Measurements from ENCODE around the gene ENTPD3.
"Not testable (repeated sequence)": the region's sequence is repeated elsewhere in the genome, so short reads cannot be mapped to it uniquely, and the experiment has no call there.

ENTPD3 gene

DNA sequence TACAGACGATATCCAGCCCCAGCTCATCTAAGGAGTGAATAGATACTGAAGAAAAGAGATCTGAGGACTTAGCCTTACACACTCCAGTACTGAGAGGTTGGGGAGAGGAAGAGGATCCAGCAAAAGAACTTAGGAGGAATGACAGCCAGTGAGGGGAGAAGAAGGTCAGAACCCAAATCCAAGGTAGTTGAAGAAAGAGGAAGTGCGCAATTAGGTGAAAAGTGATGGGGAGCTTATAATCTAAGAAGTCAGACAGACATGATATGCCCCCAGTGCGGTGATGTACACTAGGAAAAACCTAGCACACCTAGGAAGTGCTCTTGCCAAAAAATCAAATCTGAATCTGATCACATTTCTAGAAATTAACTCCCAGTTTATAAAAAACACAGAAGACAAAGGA is 20.6 kb downstream of the ENTPD3 start:
- DNase-seq, result no peak

DNA sequence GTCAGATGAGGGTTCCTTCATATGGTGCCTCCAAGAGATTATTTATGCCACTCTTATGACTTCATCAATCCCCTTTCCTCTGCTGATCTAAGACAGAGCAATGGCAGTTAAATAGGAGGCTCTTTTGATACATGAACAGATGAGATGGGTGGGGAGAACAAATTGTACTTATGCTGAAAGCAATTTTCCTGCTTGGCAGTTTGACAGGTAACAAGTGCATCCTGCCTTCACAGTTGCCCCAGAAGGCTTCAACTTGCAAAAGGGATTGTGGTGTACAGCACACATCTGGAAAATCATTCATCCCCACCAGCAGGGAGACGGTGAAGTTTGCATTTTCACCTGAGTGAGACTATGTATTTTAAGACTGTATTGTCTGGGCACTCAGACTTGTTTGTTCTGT is 27.3 kb downstream of the ENTPD3 start:
- DNase-seq, result peak in 1 of 2 experiments; percentile 6

DNA sequence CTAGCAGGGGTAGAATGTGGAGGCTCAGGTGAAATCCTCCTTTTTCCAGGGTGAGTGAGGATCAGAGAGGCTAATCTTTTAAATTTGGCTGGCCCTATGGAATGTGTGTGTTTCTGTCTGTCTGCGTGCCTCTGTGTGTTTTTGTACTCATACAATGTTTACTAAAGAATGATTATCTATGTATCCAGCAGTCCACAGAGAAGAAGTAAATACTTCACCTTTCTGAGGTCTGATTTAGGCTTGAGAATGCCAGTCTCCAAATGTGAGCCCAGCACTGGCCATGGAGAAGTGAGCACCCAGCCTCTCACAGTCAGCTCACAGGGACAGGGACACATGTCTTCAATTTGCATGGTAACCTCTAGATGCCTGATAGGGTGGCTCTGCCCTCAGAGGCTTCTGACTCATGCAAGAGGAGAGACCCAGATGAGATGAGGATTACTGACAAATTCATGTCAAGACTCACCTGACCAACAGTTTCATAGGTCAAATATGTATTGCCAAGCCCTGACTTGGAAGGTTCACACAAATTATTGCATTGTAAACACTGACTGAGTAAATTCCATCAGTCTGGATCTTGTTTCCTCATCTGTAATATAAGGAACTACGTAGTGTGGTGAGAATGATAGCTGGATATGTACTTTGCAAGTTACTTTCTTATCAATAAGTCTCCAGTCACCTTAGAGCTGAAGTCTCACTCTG is 31.0 kb downstream of the ENTPD3 start:
- DNase-seq, result no peak

DNA sequence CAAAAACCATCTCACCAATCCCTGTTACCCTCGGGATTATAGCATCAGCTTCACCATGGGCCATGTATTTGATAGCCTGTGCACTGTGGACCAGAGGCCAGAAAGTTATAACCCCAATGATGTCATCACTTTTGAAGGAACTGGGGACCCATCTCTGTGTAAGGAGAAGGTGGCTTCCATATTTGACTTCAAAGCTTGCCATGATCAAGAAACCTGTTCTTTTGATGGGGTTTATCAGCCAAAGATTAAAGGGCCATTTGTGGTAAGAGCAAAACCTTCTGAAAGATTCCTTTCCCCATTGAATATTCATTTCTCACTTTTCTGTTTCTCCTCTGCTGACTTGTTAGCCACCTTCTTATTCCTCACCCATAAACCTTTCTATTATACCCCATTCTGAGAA is 35.9 kb downstream of the ENTPD3 start:
- DNase-seq, result no peak

DNA sequence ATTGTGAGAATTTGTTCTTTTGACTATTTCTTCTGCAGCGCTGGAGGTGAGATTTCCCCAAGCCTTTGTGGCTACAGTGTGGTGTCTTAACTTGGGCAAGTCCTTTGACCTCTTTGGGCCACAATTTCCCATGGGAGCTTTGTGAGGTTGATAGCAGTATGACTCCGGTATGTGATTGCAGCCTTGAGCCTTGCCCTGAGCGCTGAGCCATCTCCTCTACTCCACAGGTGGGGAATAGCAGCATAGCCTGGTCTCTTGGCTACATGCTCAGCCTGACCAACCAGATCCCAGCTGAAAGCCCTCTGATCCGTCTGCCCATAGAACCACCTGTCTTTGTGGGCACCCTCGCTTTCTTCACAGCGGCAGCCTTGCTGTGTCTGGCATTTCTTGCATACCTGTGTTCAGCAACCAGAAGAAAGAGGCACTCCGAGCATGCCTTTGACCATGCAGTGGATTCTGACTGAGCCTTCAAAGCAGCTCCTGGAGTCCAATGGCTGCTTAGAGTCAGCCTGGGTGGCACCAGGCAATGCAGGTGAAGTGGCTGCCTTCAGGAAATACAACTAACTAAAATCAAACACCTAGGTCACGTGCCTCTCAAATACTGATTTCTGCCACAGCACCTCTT is 40.2 kb downstream of the ENTPD3 start:
- DNase-seq, result no peak

DNA sequence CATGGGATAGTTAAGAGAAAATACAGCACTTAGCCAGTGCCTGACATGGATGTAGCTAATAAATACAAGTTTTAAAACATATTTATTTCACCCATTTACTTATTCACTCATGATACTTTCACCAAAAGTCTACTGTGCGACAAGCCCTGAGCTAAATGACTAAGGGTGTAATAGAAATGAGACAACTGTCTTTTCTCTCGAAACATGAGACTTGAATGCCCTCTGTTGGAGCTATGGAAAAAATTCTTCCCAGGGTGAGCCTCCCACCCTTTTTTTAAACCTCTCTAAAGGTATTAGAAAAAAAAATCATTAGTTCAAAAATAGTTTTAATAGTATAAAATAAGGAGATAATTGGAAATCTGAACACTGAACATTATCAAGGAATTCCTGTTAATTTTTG is 45.8 kb downstream of the ENTPD3 start:
- no peak for DNase-seq

DNA sequence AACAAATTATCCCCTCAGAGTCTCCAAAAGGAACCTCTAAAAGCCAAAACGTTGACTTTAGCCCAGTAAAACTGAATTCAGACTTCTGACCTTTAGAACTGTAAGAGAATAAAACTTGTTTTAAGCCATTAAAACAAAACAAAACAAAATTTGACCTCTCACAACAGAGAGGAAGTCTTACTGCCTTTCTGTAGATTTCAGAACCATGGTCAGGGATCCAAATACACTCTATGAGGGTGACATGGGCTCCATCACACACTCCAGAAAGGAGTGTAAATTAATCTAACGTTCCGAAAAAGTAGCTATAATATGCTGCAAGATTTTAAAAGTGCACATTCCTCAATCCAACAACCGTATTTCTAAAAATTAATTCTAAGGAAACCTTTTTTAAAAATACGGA is 50.9 kb downstream of the ENTPD3 start:
- DNase-seq, result no peak

DNA sequence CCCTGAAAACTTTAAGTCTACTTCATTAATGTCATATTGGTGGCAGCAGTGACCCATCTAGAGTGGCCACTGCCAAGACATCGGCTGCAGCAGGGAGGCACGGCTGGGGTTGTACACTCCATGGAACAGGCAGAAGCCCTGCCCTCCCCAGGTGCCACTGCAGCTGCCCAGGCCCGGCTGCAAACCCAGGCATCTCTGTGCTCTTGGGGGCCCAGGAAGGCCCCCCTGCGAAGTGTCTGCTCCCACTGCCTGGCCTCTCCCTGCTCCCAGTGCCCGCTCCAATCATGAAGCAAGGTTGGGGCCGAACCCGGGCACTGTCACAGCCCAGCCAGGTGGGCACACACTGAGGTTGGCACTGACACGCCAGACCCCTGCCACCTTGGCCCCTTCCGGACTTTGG is 58.1 kb downstream of the ENTPD3 start:
- no peak for DNase-seq

DNA sequence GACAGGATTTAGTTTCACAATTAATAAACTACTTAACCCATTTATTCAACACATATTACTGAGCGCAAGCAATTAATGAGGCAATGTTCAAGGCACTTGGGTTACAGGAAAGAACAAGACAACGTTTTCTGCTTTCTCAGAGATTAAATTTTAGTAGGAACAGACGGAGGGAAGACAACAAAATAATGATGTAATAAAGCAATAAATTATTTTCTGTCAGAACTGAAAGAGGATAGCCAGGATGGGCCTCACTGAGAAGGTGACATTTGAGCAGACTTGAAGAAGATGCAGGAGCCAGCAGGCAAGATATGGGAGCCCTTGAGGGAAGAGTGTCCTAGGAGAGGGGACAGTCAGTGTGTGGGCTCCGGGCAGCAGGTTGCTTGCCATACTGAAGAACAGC is 58.9 kb downstream of the ENTPD3 start:
- DNase-seq, result no peak

DNA sequence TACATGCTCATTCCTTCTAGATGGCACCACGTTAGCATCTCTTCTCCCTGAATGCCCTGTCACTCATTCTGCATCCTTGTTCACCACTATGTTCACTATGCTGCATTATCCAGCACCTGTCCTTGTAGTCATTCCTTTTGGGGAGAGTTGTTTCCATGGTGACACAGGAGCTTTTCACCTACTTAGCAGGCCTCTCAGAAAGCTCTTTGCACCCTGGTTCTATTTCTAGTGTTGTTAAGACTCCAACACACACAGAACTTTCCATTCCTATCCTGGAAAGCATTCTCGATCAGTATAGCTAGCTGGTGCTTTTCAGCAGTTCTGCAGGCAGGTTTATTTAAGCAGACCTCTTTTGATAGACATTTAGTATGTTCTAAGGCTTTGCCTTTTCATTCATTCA is 63.5 kb downstream of the ENTPD3 start:
- no peak for DNase-seq

DNA sequence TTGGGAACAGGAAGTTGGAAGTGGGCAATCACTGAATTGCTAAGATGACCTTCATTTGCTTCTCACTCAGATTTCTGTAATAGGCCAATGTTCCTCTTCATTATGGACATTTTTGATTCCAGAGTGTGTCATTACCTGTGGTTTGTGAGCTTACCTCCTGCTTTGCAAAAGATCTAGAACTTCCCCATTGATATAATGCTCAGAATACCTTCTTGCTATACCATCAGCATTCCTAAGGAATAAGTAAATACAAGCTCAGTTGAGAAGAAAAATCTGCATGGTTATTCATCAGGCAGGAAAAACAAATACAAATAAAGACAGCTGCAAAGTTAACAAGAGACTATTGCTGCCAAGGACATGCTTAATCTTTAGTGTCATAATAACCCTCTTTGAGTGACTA is 64.6 kb downstream of the ENTPD3 start:
- no peak for DNase-seq

DNA sequence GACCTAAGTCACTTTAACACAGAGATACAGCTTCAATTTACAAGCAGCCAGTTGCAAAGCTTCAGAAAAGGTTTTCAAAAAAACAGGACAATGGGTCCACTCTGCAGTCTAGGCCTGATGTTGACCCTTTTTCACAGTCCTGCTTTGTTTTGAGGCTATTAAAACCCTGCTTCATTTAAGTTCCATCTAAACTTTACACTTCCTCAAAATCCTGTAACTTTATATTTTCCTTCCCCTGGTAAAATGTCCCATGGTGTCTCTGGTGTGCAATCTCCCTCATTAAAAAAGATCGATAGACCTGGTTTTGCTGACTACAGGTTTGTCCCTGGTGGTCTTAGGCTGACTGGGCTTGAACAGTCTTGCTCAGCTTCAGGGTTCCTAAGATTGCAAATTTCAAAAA is 65.1 kb downstream of the ENTPD3 start:
- DNase-seq, result no peak

DNA sequence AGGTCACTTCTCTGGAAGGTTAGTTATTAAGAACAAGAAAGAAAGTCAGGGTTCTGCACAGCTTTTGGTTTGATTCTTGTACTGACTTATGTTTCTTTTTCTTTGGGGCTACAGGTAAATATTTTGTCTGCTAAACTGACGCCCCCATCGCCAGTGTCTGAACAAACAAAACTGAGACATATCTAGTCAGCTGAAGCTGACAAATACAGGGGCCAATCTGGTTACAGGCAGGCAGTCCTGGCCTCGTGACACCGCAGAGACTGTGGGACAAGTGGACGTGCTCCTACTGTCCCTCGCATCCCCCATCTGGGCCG is 65.5 kb downstream of the ENTPD3 start:
- DNase-seq, result no peak

DNA sequence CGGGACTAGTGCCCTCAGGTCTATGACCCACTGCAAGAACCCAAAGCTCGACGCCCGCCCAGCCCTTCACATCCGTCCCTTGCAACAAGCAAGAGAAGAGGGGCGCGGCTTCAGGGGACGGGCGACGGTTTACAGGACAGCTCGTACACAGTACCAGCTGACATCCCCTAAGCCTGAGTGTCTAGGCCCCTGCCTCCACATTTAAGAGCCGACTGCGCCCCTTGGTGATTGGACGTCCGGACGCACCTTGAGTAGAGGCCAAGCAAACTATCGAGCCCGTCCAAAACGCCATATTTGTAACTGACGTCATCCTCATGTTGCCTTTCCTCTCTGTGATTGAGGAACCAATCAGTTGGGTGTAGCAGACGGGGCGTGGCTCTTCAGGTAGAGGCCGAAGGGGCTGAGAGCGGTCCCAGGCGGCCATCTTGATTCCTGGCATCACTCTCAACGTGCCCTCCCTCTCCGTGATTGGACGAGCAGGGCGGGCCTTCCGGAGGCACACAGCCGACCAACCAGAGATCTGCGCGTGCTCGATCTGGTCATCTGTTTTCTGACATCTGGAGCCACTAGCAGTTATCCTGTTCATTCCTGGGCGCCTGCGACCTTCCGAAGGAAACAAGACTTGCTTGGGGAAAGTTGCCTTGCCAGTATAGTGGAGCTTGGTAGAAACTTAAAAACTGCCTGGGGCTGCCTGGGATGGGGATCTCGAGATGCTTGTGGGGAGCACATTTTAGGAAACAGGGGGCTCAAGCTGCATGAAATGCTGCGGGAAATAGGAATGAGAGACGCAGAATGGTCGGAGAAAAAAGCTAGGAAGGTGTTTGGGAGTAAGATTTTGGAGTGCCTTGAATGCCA is 66.1 kb downstream of the ENTPD3 start:
- DNase-seq, result peak; percentile 79 to 92

DNA sequence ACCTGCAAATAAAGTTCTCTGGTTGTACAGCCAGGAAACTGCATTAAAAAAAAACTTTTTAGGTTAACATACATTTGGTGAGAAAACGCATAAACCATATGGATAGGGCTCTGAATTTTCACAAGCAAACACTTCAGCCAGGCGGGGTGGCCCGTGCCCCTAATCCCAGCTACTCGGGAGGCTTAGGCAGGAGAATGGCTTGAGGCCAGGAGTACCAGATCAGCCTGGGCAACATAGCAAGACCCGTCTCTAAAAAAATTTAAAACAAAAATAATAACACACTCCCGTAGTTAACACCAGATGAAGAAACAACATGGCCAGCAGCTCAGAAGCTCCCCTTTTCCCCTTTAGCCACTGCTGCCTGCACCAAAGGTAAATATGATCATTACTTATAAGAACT is 66.9 kb downstream of the ENTPD3 start:
- no peak for DNase-seq

DNA sequence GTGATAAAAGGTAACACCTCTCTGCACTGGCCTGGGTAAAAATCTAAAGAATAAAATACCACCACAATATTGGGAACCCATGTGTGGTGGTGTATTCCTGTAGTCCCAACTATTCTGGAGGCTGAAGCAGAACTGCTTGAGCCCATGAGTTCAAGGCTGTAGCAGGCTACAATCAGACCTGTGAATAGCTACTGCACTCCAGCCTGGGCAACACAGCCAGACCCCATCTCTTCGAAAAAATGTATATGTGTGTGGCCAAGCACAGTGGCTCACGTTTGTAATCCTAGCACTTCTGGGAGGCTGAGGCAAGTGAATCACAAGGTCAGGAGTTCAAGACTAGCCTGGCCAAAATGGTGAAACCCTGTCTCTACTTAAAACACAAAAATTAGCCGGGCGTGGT is 68.3 kb downstream of the ENTPD3 start:
- no peak for DNase-seq

DNA sequence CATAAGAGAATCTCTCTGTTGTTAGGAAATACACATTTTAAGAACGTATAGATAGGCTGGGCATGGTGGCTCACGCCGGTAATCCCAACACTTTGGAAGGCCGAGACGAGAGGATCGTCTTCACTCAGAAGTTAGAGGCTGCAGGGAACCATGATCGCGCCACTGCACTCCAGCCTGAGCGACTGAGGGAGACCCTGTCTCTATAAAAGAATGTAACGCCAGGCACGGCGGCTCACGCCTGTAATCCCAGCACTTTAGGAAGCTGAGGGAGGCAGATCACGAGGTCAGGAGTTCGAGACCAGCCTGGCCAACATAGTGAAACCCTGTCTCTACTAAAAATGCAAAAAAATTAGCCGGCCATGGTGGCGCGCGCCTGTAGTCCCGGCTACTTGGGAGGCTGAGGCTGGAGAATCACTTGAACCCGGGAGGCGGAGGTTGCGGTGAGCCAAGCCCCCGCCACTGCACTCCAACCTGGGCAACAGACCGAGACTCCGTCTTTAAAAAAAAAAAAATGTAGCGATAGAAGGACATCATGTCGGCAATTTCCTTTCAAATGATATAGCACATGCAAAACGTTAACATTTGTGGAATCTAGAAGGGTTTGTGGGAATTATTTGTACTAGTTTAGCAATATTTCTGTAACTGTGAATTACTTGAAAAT is 69.4 kb downstream of the ENTPD3 start:
- DNase-seq, result no peak

DNA sequence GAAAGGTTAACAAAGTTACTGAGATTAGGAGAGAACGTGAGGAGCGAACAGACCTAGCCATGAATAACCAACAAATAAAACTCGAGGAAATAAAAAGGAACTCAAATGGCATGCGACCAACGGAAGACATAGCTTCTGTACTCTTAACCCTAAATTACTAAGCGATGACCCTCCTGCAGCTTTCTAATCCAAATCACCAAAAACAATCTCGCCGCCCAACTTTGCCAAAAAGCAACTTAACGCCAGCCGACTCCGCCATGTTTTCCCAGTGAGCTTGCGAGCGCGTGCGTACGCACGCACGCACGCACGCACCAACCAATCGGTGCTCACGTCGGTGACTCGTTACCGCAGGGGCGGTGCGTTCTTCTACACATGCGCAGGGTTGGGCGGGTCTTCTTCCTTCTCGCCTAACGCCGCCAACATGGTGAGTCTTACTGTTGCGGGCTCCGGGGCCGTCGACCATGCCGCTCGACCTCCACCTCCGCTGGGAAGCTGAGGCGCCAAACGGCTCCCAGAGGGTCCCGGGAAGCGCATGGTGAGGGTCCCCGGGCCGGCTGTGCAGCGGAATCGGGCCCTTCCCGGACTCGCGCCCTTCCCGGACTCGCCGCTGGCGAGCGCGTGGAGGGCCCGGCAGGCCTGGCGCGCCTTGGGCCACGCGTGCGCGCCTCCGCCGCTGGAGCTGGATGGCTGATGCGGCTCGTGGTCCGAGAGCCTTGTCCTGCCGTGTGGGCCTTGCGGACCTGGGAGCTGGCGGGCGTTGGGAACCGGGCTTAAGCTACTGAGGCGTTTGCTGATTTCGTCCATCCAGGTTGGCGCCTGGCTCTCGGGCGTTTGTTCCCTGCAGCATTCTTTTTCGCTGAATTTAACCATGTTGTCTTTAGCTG is 70.2 kb downstream of the ENTPD3 start, which contains the start of gene RPL14:
RPL14 (plus strand) TSS at position 400 of the 884 bp plus-strand sequence; CDS start at position 533, 133 bp downstream.
- DNase-seq, result peak; percentile 69 to 84

DNA sequence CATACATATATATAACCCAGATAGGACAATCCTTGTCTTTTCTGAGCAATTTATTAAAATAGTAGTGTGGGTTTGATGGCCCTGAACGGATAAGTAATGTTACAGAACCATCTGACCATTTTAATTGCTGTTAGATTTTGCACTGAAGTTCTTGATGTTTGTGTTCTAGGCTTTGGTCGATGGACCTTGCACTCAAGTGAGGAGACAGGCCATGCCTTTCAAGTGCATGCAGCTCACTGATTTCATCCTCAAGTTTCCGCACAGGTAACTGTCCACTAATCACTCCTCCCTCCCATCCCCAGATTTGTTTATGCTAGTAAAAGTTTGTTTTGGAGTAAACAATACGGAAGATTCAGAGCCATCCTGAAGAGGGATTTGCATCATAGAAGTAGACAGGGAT is 71.5 kb downstream of the ENTPD3 start:
- DNase-seq, result no peak

DNA sequence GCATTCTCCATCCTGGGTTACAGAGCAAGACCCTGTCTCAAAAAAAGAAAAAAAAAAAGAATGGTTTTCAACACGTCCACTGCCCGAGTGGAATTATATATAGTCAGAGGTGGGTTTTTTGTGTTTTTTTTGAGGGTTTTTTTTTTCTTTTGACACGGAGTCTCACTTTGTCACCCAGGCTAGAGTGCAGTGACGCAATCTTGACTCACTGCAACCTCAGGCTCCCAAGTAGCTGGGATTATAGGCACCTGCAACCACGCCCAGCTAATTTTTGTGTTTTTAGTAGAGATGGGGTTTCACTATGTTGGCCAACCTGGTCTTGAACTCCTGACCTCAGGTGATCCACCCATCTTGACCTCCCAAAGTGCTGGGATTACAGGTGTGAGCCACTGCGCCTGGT is 73.5 kb downstream of the ENTPD3 start:
- DNase-seq, result not testable (repeated sequence)

DNA sequence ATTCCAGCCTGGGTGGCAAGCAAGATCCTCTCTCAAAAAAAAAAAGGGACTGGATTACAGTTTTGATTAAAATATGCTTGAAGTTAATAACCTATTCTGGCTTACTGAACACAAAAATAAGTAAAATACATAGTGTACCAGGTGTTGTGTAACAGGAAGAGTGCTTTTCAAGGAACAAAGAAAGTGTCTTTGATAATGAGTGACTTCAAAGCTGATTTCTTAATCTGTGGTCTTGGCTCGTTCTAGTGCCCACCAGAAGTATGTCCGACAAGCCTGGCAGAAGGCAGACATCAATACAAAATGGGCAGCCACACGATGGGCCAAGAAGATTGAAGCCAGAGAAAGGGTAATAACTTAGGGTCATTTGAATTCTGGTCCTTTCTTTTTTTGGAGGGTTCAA is 74.2 kb downstream of the ENTPD3 start:
- DNase-seq, result no peak

DNA sequence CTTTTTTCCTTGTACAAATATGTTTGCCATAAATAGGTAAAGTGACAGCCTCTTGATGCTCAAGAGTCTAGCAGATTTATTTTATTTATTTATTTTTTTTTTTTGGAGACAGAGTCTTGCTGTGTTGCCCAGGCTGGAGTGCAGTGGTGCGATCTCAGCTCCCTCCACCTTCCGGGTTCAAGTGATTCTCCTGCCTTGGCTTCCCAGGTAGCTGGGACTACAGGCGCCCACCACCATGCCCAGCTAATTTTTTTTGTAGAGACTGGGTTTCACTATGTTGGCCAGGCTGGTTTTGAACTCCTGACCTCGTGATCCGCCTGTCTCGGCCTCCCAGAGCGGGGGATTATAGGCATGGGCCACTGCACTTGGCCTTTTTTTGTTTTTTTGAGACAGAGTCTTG is 75.9 kb downstream of the ENTPD3 start:
- DNase-seq, result not testable (repeated sequence)

DNA sequence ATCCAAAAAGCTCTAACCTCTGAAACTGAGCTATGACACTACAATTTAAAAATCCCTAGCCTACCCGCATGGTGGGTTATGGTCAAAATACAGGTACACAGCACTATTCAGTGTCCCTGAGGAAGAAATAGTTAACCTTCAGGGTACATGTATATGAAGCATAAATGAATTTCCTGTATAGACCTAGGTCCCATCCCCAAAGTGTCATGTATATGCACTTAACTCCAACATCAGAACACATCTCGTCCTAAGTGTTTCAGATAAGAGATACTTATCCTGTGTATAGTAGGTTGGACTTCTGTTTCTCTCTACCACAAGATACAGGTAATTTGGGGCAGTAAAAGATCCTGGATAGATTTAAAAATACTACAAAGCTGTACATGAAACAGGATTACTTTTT is 76.6 kb downstream of the ENTPD3 start:
- DNase-seq, result no peak

Data from NCI-H2081 (cell line).